B cell (primary cell): ENCODE data around the gene LIMCH1.

Experiments used
- EZH2 ChIP-seq: IDR thresholded peaks from 2 replicates; pipeline ENCODE4 v1.6.1; 2012; ENCODE audit warnings: borderline replicate concordance, low read depth, mild to moderate bottlenecking, moderate library complexity, low read length; ENCODE audit not compliant: insufficient read depth, poor library complexity, severe bottlenecking
- TF ChIP-seq, protein P1 (sequence below): fragments of 200-600 bp; IDR thresholded peaks from one replicate; pipeline ENCODE4 v1.8.0; 2022; ENCODE audit warnings: antibody characterized with exemption, mild to moderate bottlenecking

GRCh38 chr4:41598580-41598979, 60.6 kb downstream of the LIMCH1 start:
- TF ChIP-seq, protein P1, sequence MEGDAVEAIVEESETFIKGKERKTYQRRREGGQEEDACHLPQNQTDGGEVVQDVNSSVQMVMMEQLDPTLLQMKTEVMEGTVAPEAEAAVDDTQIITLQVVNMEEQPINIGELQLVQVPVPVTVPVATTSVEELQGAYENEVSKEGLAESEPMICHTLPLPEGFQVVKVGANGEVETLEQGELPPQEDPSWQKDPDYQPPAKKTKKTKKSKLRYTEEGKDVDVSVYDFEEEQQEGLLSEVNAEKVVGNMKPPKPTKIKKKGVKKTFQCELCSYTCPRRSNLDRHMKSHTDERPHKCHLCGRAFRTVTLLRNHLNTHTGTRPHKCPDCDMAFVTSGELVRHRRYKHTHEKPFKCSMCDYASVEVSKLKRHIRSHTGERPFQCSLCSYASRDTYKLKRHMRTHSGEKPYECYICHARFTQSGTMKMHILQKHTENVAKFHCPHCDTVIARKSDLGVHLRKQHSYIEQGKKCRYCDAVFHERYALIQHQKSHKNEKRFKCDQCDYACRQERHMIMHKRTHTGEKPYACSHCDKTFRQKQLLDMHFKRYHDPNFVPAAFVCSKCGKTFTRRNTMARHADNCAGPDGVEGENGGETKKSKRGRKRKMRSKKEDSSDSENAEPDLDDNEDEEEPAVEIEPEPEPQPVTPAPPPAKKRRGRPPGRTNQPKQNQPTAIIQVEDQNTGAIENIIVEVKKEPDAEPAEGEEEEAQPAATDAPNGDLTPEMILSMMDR, result no peak
- TF ChIP-seq EZH2, result no peak
